ENCODE measurements around the gene BANF2.

DNA sequence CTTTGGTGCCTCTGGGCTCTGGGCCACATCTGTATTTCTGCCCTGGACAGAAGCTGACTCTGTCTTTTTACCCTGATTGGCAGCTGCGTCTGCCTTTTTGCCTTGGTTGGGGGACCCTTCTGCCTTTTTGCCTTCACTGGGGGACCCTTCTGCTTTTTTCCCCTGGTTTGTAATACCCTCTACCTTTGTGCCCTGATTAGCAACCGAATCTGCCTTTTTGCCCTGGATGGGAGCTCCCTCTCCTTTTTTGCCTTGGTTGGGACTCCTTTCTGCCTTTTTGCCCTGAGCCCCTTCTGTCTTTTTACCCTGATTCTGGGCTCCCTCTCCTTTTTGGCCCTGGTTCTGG, 41.1 kb upstream of the BANF2 start:
- no peak for TF ChIP-seq EP300 (IDR thresholded peaks at IDR 0.05)
- TF ChIP-seq, protein P1, sequence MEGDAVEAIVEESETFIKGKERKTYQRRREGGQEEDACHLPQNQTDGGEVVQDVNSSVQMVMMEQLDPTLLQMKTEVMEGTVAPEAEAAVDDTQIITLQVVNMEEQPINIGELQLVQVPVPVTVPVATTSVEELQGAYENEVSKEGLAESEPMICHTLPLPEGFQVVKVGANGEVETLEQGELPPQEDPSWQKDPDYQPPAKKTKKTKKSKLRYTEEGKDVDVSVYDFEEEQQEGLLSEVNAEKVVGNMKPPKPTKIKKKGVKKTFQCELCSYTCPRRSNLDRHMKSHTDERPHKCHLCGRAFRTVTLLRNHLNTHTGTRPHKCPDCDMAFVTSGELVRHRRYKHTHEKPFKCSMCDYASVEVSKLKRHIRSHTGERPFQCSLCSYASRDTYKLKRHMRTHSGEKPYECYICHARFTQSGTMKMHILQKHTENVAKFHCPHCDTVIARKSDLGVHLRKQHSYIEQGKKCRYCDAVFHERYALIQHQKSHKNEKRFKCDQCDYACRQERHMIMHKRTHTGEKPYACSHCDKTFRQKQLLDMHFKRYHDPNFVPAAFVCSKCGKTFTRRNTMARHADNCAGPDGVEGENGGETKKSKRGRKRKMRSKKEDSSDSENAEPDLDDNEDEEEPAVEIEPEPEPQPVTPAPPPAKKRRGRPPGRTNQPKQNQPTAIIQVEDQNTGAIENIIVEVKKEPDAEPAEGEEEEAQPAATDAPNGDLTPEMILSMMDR (IDR thresholded peaks at IDR 0.05) = no peak

All from suprapubic skin (tissue), 3 donors.